Fibroblast of lung (primary cell): Measurements from ENCODE around the gene DPPA4.

Experiments used
- CTCF ChIP-seq, 2 donors: IDR thresholded peaks in 1 of 2; conservative IDR thresholded peaks in 1 of 2; 1 replicate in 1 of 2; 2 replicates in 1 of 2; pipeline ENCODE4 v1.5.1; 2011 to 2012; ENCODE audit warnings: low read length in 2 of 2, control low read depth in 1 of 2, inconsistent platforms in 1 of 2, low read depth in 1 of 2, mild to moderate bottlenecking in 1 of 2
- EZH2 ChIP-seq: IDR thresholded peaks from 2 replicates; pipeline ENCODE4 v1.5.1; 2012; ENCODE audit warnings: low read length, control low read depth, mild to moderate bottlenecking; ENCODE audit errors: missing control alignments

GRCh38 chr3:109284071-109284470 is 53.3 kb downstream of the DPPA4 start:
- TF ChIP-seq CTCF (conservative IDR thresholded peaks at IDR 0.05 in 1 of 2, IDR thresholded peaks at IDR 0.05 in 1 of 2; ENCODE audit: low read depth in 1 of 2, low read length in 2 of 2) = no peak
- no peak for TF ChIP-seq EZH2
